Tibial nerve (tissue), 4 donors: ENCODE measurements around the gene RRH.

Experiments
- EP300 ChIP-seq, 2 donors: sonication (generic); formaldehyde crosslinking; IDR thresholded peaks; one replicate each; pipeline ENCODE4 v1.6.1; 2017; ENCODE audit warnings: antibody characterized with exemption in 2 of 2, mild to moderate bottlenecking in 1 of 2
- POLR2A ChIP-seq, 2 donors: fragments of 450-650 bp; IDR thresholded peaks; one replicate each; pipeline ENCODE4 v1.6.1; 2017; ENCODE audit warnings: antibody characterized with exemption in 2 of 2, mild to moderate bottlenecking in 2 of 2, moderate library complexity in 2 of 2
- TF ChIP-seq, protein P1 (sequence below), 5 experiments: fragments of 200-600 bp in 3 of 5; fragments of 450-650 bp in 2 of 5; sonication (generic) in 3 of 5; IDR thresholded peaks; one replicate each; pipeline ENCODE4 v1.5.1; 2016 to 2019; ENCODE audit warnings: antibody characterized with exemption in 5 of 5, mild to moderate bottlenecking in 3 of 5, moderate library complexity in 2 of 5

DNA sequence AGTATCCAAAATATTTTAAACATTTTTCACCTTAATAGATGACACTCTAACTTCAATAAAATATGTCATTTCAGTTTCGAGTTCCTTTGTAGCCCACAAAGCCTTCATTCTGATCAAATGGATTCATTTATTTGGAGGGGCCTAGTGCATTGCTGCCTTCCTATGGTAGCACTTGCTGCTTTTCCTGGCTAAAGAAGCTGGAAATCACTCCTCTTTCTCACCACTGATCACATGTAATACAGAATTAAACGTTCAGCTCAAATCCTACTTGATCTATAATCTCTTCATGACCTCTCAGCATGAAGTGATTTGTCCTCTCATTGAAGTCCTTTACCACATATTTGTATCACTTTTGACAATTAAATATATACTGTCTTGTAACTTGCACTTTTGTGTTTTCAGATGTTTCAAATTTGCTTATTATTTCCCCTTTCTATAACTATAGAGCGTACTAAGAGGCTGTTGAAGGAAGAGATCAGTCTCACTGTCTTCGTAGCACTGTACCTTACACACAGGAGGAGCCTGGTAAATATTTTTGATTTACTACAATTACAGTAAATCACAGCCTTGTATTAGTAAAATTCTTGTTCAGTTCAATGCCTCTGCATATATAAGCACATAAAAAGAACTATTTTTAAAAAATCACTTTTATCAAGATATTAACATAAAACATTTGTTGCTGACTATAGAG, 26.5 kb upstream of the RRH start:
- TF ChIP-seq, protein P1, sequence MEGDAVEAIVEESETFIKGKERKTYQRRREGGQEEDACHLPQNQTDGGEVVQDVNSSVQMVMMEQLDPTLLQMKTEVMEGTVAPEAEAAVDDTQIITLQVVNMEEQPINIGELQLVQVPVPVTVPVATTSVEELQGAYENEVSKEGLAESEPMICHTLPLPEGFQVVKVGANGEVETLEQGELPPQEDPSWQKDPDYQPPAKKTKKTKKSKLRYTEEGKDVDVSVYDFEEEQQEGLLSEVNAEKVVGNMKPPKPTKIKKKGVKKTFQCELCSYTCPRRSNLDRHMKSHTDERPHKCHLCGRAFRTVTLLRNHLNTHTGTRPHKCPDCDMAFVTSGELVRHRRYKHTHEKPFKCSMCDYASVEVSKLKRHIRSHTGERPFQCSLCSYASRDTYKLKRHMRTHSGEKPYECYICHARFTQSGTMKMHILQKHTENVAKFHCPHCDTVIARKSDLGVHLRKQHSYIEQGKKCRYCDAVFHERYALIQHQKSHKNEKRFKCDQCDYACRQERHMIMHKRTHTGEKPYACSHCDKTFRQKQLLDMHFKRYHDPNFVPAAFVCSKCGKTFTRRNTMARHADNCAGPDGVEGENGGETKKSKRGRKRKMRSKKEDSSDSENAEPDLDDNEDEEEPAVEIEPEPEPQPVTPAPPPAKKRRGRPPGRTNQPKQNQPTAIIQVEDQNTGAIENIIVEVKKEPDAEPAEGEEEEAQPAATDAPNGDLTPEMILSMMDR (IDR thresholded peaks at IDR 0.05), result no peak
- no peak for TF ChIP-seq POLR2A (IDR thresholded peaks at IDR 0.05)
- no peak for TF ChIP-seq EP300 (IDR thresholded peaks at IDR 0.05)
